Peyer's patch (tissue), 4 donors: Measurements from ENCODE around the gene BCAS3.

ENCODE experiments used
- CTCF ChIP-seq, 6 experiments: fragments of 450-650 bp in 4 of 6; fragments of 200-600 bp in 2 of 6; sonication (generic) in 1 of 6; IDR thresholded peaks; one replicate each; pipeline ENCODE4 v1.5.1; 2017 to 2019; ENCODE audit warnings: antibody characterized with exemption in 6 of 6, mild to moderate bottlenecking in 3 of 6, moderate library complexity in 1 of 6
- POLR2A ChIP-seq, 2 donors: fragments of 450-650 bp; IDR thresholded peaks; one replicate each; pipeline ENCODE4 v1.5.1; 2017; ENCODE audit warnings: antibody characterized with exemption in 2 of 2, mild to moderate bottlenecking in 2 of 2, moderate library complexity in 2 of 2

GRCh38 chr17:61073131-61073530 lies 395.5 kb downstream of the BCAS3 start:
- no peak for TF ChIP-seq POLR2A (IDR thresholded peaks at IDR 0.05)
- no peak for TF ChIP-seq CTCF (IDR thresholded peaks at IDR 0.05)
